ENCODE results near the gene NDRG2. TPM values are rescaled to one million over a fixed set of nuclear protein-coding genes. Genes with fewer than 3 reads are reported as not detected.

Gene NDRG2
- total and polyA plus RNA-seq, 9 of the 15 experiments (the other 6 are each of a cell fraction or from before 2014, with no cell fraction given), result 10.1 to 105 (median 41.0) TPM

DNA sequence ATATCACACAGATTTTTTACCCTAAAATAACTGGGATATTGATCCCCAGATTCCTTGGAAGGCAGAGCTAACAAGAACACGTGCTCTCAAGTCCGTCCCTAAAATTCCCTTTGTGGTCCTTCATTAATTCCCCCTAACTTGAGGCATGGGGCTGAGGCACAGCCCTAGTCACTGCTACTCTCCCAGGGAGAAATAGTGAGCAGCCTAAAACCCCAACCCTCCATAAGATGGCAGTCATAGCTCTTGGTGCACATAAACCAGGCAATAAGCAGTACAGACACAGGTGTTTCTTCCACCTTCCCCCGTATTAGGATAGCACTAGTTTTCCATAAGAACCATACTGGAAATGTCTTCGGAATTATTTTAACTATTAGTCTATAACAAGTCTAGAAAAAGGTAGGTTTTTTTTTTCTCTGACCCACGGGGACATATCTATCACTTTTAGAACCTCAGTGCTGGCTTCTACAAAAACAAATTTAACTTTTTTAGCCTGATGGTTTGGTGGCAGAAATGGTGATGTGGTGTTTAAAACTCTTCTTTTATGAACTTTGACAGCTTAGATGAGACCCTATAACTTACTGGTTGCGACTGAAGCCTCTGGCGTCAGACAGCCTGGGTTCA lies 42.1 kb upstream of the NDRG2 start (continued):
- TF ChIP-seq, protein P1, sequence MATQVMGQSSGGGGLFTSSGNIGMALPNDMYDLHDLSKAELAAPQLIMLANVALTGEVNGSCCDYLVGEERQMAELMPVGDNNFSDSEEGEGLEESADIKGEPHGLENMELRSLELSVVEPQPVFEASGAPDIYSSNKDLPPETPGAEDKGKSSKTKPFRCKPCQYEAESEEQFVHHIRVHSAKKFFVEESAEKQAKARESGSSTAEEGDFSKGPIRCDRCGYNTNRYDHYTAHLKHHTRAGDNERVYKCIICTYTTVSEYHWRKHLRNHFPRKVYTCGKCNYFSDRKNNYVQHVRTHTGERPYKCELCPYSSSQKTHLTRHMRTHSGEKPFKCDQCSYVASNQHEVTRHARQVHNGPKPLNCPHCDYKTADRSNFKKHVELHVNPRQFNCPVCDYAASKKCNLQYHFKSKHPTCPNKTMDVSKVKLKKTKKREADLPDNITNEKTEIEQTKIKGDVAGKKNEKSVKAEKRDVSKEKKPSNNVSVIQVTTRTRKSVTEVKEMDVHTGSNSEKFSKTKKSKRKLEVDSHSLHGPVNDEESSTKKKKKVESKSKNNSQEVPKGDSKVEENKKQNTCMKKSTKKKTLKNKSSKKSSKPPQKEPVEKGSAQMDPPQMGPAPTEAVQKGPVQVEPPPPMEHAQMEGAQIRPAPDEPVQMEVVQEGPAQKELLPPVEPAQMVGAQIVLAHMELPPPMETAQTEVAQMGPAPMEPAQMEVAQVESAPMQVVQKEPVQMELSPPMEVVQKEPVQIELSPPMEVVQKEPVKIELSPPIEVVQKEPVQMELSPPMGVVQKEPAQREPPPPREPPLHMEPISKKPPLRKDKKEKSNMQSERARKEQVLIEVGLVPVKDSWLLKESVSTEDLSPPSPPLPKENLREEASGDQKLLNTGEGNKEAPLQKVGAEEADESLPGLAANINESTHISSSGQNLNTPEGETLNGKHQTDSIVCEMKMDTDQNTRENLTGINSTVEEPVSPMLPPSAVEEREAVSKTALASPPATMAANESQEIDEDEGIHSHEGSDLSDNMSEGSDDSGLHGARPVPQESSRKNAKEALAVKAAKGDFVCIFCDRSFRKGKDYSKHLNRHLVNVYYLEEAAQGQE (IDR thresholded peaks at IDR 0.05; ENCODE audit: borderline replicate concordance), result 0 out of 2 replicates have a peak, but pooled peaks have one; percentile 24
- TF ChIP-seq, protein P1 (CRISPR knock-in tag; IDR thresholded peaks at IDR 0.05; ENCODE audit: low read depth), result no peak
- peak; percentile 15 to 51 (median 49); a peak in 4 of 6 replicates for TF ChIP-seq CTCF (IDR thresholded peaks at IDR 0.05 in 2 of 3, conservative IDR thresholded peaks at IDR 0.05 in 1 of 3; ENCODE audit: insufficient read depth in 2 of 3, low read depth in 1 of 3, low read length in 3 of 3)
- no peak for TF ChIP-seq PHTF2 (CRISPR knock-in tag; IDR thresholded peaks at IDR 0.05)
- TF ChIP-seq, protein P2, sequence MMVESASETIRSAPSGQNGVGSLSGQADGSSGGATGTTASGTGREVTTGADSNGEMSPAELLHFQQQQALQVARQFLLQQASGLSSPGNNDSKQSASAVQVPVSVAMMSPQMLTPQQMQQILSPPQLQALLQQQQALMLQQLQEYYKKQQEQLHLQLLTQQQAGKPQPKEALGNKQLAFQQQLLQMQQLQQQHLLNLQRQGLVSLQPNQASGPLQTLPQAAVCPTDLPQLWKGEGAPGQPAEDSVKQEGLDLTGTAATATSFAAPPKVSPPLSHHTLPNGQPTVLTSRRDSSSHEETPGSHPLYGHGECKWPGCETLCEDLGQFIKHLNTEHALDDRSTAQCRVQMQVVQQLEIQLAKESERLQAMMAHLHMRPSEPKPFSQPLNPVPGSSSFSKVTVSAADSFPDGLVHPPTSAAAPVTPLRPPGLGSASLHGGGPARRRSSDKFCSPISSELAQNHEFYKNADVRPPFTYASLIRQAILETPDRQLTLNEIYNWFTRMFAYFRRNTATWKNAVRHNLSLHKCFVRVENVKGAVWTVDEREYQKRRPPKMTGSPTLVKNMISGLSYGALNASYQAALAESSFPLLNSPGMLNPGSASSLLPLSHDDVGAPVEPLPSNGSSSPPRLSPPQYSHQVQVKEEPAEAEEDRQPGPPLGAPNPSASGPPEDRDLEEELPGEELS (CRISPR knock-in tag; IDR thresholded peaks at IDR 0.05; ENCODE audit: borderline replicate concordance), result no peak
- TF ChIP-seq ZNF12 (CRISPR knock-in tag; IDR thresholded peaks at IDR 0.05), result no peak
- TF ChIP-seq, protein P3, sequence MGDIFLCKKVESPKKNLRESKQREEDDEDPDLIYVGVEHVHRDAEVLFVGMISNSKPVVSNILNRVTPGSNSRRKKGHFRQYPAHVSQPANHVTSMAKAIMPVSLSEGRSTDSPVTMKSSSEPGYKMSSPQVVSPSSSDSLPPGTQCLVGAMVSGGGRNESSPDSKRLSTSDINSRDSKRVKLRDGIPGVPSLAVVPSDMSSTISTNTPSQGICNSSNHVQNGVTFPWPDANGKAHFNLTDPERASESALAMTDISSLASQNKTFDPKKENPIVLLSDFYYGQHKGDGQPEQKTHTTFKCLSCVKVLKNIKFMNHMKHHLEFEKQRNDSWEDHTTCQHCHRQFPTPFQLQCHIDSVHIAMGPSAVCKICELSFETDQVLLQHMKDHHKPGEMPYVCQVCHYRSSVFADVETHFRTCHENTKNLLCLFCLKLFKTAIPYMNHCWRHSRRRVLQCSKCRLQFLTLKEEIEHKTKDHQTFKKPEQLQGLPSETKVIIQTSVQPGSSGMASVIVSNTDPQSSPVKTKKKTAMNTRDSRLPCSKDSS (IDR thresholded peaks at IDR 0.05; ENCODE audit: low read depth, partially characterized antibody), result no peak
- TF ChIP-seq SREBF1 (IDR thresholded peaks at IDR 0.05; ENCODE audit: borderline replicate concordance, low read depth, low read length), result no peak

Data from K562 (cell line).